ENCODE data around the gene DPP4. TPM values are rescaled to one million over a fixed set of nuclear protein-coding genes. Genes with fewer than 3 reads are reported as not detected.

DPP4 gene
- total and polyA plus RNA-seq, 2 of the 13 experiments (the other 11 are each of a cell fraction or from before 2014, with no cell fraction given), result 39.4 to 109 TPM

DNA sequence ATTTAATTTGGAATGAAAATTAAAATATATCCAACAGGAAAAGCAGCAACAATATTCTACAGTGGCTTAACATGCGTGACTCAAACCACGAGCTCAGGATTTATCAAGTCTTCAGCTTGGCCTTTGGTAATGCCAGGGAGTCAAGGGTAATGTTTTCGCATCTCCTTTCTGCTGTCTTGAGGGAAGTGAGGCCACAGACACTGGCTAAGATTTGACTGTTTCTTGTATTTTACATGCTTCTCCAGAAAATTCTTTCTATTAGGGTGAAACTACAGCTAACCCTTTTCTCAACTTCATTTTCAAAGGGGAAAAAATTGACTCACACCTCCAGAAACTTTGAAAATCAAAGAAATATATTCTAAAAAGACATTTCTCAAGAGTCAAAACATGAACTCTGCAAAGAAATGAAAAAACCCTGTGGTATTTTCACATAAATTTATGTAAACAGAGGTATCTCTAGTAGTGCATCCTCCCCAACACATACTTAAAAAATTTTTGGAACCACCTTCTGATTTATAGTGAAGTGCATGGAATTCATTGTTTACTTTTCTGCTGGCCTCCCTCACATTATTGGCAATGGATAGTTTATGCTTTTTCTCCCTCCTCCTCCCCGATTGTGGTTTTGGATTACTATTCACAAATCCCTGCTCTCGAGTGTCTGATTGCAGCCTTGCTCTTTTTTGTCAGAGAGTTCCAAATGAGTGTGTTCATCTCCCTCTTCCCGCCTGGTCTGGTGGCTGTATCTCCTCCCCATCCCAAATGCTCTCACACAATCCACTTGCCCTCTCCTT is 48.7 kb downstream of the DPP4 start:
- DNase-seq (ENCODE audit: low spot score), result no peak
- Histone ChIP-seq H3K36me3 (replicated peaks in 1 of 2; ENCODE audit: control insufficient read depth in 1 of 2, insufficient read depth in 2 of 2, low read length in 2 of 2) (peaks cover 3% of the 10 kb centered on the region in 2 experiments; a peak in 3 of 5 replicates), H3K79me2 (ENCODE audit: insufficient read depth, low read length) (no peaks in the 10 kb centered on the region), H3K27ac (ENCODE audit: extremely low read length, insufficient read depth, low read length) (no peak overlapping the region), H3K9ac (ENCODE audit: insufficient read depth, low read depth, low read length) (no peak overlapping the region), H2AFZ (ENCODE audit: low read length) (no peak overlapping the region), H4K20me1 (ENCODE audit: insufficient read depth, low read length) (no peaks in the 10 kb centered on the region), H3K4me2 (ENCODE audit: low read depth, low read length) (no peak overlapping the region), H3K27me3 (ENCODE audit: control insufficient read depth in 1 of 2, insufficient read depth in 2 of 2, low read length in 2 of 2) (no peaks in the 10 kb centered on the region), H3K4me3 (replicated peaks in 1 of 3; ENCODE audit: insufficient read depth in 1 of 3, low read depth in 2 of 3, low read length in 3 of 3) (no peak overlapping the region), H3K9me3 (ENCODE audit: low read length) (no peaks in the 10 kb centered on the region), H3K4me1 (ENCODE audit: insufficient read depth, low read length) (peaks cover 50% of the 10 kb centered on the region)
- CTCF ChIA-PET (ENCODE audit: low intra/inter-chr PET ratio, low total read pairs), result no interaction called here
- intact Hi-C loops (cut with micrococcal nuclease; ENCODE audit: unreplicated experiment), result no loop called here
- BruUV-seq (replicated peaks), result no TSS peak
- WGBS (ENCODE audit: low lambda C conversion rate), result 95% methylated on average over 6 of the region's 6 CpGs
- POLR2A ChIA-PET, result no interaction called here
- in situ Hi-C loops (cut with HindIII; ENCODE audit: extremely low pct_ligation_motif_present, low pct_unique_long_range_greater_than_20kb), result no loop called here
- no peak for ATAC-seq
- no peak for FAIRE-seq
- TF ChIP-seq, protein P1, sequence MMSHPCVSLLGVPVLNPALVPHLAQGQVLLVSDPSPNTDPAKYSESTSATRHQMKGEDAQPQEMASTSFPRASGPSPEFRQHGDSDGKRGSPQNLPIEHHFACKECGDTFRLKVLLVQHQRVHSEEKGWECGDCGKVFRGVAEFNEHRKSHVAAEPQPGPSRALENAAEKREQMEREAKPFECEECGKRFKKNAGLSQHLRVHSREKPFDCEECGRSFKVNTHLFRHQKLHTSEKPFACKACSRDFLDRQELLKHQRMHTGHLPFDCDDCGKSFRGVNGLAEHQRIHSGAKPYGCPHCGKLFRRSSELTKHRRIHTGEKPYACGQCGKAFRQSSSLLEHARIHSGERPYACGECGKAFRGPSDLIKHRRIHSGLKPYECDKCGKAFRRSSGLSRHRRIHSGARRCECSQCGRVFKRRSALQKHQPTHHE (CRISPR knock-in tag; IDR thresholded peaks at IDR 0.05; ENCODE audit: borderline replicate concordance), result no peak
- TF ChIP-seq, protein P2, sequence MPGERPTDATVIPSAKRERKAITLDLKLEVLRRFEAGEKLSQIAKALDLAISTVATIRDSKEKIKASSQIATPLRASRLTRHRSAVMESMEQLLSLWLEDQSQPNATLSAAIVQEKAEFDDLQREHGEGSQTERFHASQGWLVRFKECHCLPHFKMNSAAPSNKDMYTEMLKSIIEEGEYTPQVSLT (CRISPR knock-in tag; IDR thresholded peaks at IDR 0.05; ENCODE audit: borderline replicate concordance, low read depth), result no peak
- TF ChIP-seq REL (CRISPR knock-in tag; conservative IDR thresholded peaks at IDR 0.05) (no peak), EZH2 (conservative IDR thresholded peaks at IDR 0.05; ENCODE audit: low read depth, low read length) (no peak), ZNF878 (CRISPR knock-in tag; IDR thresholded peaks at IDR 0.05) (no peak), NFRKB (IDR thresholded peaks at IDR 0.05) (no peak), YEATS2 (CRISPR knock-in tag; IDR thresholded peaks at IDR 0.05; ENCODE audit: borderline replicate concordance) (no peak)
- TF ChIP-seq, protein P3, sequence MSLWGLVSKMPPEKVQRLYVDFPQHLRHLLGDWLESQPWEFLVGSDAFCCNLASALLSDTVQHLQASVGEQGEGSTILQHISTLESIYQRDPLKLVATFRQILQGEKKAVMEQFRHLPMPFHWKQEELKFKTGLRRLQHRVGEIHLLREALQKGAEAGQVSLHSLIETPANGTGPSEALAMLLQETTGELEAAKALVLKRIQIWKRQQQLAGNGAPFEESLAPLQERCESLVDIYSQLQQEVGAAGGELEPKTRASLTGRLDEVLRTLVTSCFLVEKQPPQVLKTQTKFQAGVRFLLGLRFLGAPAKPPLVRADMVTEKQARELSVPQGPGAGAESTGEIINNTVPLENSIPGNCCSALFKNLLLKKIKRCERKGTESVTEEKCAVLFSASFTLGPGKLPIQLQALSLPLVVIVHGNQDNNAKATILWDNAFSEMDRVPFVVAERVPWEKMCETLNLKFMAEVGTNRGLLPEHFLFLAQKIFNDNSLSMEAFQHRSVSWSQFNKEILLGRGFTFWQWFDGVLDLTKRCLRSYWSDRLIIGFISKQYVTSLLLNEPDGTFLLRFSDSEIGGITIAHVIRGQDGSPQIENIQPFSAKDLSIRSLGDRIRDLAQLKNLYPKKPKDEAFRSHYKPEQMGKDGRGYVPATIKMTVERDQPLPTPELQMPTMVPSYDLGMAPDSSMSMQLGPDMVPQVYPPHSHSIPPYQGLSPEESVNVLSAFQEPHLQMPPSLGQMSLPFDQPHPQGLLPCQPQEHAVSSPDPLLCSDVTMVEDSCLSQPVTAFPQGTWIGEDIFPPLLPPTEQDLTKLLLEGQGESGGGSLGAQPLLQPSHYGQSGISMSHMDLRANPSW (CRISPR knock-in tag; IDR thresholded peaks at IDR 0.05; ENCODE audit: borderline replicate concordance), result no peak
- TF ChIP-seq, protein P4, sequence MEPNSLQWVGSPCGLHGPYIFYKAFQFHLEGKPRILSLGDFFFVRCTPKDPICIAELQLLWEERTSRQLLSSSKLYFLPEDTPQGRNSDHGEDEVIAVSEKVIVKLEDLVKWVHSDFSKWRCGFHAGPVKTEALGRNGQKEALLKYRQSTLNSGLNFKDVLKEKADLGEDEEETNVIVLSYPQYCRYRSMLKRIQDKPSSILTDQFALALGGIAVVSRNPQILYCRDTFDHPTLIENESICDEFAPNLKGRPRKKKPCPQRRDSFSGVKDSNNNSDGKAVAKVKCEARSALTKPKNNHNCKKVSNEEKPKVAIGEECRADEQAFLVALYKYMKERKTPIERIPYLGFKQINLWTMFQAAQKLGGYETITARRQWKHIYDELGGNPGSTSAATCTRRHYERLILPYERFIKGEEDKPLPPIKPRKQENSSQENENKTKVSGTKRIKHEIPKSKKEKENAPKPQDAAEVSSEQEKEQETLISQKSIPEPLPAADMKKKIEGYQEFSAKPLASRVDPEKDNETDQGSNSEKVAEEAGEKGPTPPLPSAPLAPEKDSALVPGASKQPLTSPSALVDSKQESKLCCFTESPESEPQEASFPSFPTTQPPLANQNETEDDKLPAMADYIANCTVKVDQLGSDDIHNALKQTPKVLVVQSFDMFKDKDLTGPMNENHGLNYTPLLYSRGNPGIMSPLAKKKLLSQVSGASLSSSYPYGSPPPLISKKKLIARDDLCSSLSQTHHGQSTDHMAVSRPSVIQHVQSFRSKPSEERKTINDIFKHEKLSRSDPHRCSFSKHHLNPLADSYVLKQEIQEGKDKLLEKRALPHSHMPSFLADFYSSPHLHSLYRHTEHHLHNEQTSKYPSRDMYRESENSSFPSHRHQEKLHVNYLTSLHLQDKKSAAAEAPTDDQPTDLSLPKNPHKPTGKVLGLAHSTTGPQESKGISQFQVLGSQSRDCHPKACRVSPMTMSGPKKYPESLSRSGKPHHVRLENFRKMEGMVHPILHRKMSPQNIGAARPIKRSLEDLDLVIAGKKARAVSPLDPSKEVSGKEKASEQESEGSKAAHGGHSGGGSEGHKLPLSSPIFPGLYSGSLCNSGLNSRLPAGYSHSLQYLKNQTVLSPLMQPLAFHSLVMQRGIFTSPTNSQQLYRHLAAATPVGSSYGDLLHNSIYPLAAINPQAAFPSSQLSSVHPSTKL (CRISPR knock-in tag; IDR thresholded peaks at IDR 0.05), result no peak
- TF ChIP-seq, protein P5, sequence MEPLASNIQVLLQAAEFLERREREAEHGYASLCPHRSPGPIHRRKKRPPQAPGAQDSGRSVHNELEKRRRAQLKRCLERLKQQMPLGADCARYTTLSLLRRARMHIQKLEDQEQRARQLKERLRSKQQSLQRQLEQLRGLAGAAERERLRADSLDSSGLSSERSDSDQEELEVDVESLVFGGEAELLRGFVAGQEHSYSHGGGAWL (CRISPR knock-in tag; IDR thresholded peaks at IDR 0.05), result no peak
